ENCODE measurements around the gene TMEM221.

Gene TMEM221

DNA sequence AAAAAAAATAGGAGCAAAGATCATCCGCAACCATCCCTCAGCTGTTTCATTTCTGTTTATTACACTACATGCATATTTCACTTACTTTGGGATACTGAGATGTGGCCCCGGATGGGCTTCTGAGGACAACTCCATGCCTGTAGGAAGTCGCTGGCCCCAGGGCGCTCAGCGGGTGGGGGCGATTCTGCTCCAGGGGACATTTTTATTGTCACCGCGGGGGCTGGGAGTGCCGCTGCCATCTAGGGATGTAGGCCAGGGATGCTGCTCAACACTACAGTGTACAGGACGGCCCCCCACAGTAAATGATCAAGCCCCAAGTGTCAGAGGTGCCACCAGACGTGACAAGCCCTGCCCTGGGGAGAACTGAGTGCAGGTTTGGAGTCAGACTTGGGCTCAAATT, 36.7 kb downstream of the TMEM221 start:
- no peak for DNase-seq
- no peak overlapping the region for H3K4me3 ChIP-seq (ENCODE audit: low read depth, low read length)
- peak overlapping the region; percentile 71 for H3K27ac ChIP-seq
- H3K9me3 ChIP-seq (ENCODE audit: severe bottlenecking): no peaks in the 10 kb centered on the region
- TF ChIP-seq, protein P1, sequence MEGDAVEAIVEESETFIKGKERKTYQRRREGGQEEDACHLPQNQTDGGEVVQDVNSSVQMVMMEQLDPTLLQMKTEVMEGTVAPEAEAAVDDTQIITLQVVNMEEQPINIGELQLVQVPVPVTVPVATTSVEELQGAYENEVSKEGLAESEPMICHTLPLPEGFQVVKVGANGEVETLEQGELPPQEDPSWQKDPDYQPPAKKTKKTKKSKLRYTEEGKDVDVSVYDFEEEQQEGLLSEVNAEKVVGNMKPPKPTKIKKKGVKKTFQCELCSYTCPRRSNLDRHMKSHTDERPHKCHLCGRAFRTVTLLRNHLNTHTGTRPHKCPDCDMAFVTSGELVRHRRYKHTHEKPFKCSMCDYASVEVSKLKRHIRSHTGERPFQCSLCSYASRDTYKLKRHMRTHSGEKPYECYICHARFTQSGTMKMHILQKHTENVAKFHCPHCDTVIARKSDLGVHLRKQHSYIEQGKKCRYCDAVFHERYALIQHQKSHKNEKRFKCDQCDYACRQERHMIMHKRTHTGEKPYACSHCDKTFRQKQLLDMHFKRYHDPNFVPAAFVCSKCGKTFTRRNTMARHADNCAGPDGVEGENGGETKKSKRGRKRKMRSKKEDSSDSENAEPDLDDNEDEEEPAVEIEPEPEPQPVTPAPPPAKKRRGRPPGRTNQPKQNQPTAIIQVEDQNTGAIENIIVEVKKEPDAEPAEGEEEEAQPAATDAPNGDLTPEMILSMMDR (IDR thresholded peaks at IDR 0.05; ENCODE audit: low read depth, low read length): no peak
- H3K36me3 ChIP-seq: no peaks in the 10 kb centered on the region
- H3K27me3 ChIP-seq (ENCODE audit: insufficient read depth, low read depth, severe bottlenecking): no peaks in the 10 kb centered on the region

DNA sequence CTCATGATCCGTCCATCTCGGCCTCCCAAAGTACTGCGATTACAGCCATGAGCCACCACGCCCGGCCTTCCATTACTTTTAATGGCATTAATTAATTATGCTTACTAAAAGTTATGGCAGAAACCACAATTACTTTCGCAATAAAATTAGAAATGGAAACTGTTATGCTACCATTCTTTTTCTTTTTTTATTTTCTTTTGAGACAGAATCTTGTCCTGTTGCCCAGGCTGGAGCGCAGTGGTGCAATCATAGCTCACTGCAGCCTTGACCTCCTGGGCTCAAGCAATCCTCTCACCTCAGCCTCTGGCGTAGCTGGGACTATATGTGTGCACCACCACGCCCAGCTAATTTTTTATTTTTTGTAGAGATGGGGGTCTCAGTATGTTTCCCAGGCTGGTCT, 38.5 kb downstream of the TMEM221 start:
- Histone ChIP-seq H3K4me3 (ENCODE audit: low read depth, low read length) (no peak overlapping the region), H3K27me3 (ENCODE audit: insufficient read depth, low read depth, severe bottlenecking) (no peaks in the 10 kb centered on the region), H3K9me3 (ENCODE audit: severe bottlenecking) (no peaks in the 10 kb centered on the region), H3K27ac (no peak overlapping the region), H3K36me3 (no peaks in the 10 kb centered on the region)
- no peak for DNase-seq
- TF ChIP-seq, protein P1 (IDR thresholded peaks at IDR 0.05; ENCODE audit: low read depth, low read length): no peak

DNA sequence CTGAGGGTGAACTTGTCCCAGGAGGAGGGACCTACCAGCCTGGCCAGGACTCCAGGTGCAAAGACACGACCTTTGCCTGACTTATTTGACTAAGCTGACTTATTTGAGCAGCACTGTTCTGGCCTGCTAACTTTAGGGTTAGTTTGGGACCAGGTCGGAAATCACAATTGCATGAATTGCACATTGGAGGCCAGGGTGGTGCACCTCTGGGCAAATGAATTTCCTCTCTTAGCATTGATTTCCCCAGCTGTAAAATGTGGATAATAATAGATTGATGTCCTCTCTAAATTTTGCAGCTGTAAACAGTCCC, 41.6 kb downstream of the TMEM221 start:
- no peak overlapping the region for H3K4me3 ChIP-seq (ENCODE audit: low read depth, low read length)
- no peaks in the 10 kb centered on the region for H3K9me3 ChIP-seq (ENCODE audit: severe bottlenecking)
- no peak for DNase-seq
- TF ChIP-seq, protein P1 (IDR thresholded peaks at IDR 0.05; ENCODE audit: low read depth, low read length): no peak
- H3K36me3 ChIP-seq: no peaks in the 10 kb centered on the region
- H3K27ac ChIP-seq: no peak overlapping the region
- H3K27me3 ChIP-seq (ENCODE audit: insufficient read depth, low read depth, severe bottlenecking): no peaks in the 10 kb centered on the region

DNA sequence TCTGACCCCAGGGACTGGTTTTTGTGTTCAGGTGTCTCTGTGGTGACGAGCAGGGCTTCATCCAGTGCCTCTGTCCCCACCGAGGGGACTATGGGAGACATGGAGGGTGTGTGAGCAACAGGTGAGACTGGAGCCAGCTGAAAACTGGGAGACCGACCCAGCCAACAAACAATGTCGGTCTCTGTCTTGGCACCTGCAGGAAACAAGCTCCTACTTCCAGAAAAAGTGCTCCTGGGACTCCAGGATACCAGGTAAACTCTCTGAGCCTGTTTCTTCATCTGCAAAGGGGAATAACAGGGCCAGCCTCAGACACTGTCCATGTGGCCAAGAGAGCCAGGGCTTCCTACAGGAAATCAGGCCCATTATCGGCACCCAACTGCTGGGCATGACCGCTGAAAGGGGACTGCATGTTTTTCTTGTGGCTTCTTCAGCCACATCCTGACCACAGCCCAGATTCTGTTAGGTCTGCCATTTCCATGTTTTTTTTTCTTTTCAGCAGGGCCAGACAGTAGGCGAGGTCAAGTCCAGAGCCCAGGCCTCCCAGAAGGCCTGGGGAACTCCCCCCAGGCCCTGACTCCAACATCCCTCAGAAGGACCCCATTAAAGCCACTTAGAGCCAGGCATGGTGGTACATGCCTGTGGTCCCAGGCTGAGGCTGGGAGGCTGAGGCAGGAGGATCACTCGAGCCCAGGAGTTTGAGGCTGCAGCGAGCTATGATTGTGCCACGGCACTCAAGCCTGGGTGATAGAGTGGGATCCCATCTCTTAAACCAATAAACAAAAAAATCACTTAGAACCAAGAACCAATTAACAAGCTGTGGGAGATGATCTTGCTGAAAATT, 42.2 kb downstream of the TMEM221 start:
- Histone ChIP-seq H3K36me3 (no peaks in the 10 kb centered on the region), H3K9me3 (ENCODE audit: severe bottlenecking) (no peaks in the 10 kb centered on the region), H3K27me3 (ENCODE audit: insufficient read depth, low read depth, severe bottlenecking) (no peaks in the 10 kb centered on the region), H3K4me3 (ENCODE audit: low read depth, low read length) (no peak overlapping the region), H3K27ac (no peak overlapping the region)
- TF ChIP-seq, protein P1 (IDR thresholded peaks at IDR 0.05; ENCODE audit: low read depth, low read length): no peak
- no peak for DNase-seq

DNA sequence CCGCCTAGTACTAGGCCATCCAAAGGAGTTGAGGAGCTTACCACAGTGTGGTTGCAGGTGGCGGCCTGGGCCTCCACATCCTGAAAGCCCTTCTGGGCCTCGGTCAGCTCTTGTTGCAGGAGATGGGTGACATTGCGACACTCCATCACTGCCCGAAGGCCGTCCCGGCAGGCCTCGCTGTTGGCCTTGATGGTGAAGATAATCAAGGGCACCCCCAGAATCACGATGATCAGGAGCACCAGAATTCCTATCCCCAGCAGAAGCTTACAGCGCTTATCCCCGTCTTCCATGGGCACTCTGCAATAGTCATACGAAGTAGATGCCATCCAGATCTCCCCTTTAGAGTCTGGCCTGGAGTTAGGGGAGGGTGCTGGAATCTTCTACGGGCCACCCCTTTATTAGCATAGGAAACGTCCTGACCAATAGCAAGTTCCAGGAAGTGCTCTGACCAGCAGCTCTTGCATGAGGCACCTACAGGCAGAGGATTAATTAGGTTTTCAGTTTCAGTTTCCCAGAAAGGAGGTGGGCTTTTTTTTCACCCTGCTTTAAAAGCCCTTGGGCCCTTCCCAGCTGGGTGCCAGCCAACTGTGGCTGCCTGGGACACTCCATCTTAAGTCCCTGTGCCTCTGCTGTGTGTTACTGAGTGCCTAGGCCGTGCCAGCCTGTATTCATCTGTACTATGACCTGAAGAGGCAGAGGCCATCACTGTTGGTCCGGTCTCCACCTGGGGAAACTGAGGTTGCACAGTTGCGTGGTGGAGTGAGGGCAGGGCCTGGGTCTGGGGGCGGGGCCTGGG, 43.0 kb downstream of the TMEM221 start, which contains the start of gene BST2:
TSS of gene BST2 (minus strand) at position 381 of the 796 bp plus-strand sequence. CDS start at position 326, 55 bp downstream.
- Histone ChIP-seq H3K9me3 (ENCODE audit: severe bottlenecking) (no peaks in the 10 kb centered on the region), H3K27me3 (ENCODE audit: insufficient read depth, low read depth, severe bottlenecking) (no peaks in the 10 kb centered on the region), H3K27ac (no peak within 1 kb of the TSS), H3K4me3 (ENCODE audit: low read depth, low read length) (no peak within 1 kb of the TSS), H3K36me3 (no peaks in the 10 kb centered on the region)
- DNase-seq: no peak
- TF ChIP-seq, protein P1 (IDR thresholded peaks at IDR 0.05; ENCODE audit: low read depth, low read length): no peak
